GM21717 (cell line): ENCODE measurements around the gene ADPRH.
"Not testable (repeated sequence)": the region's sequence is repeated elsewhere in the genome, so short reads cannot be mapped to it uniquely, and the experiment has no call there.

Experiments
- ATAC-seq: cut with Tn5 transposase; IDR thresholded peaks from one replicate; pipeline ENCODE4 v1.9.1; 2021; ENCODE audit warnings: mild to moderate bottlenecking, moderate library complexity; ENCODE audit not compliant: unreplicated experiment

The ADPRH gene

GRCh38 chr3:119579366-119580066, at the start of gene ADPRH:
ADPRH (plus strand) TSS chr3:119579492; CDS start chr3:119582170, 2,678 bp downstream.
- ATAC-seq: peak; percentile 55

- ATAC-seq: no peak
These were observed 49.4 kb upstream of the ADPRH start for GRCh38 chr3:119529883-119530282.

GRCh38 chr3:119530456-119530855, 48.8 kb upstream of the ADPRH start:
- ATAC-seq: no peak

GRCh38 chr3:119531151-119531550, 48.1 kb upstream of the ADPRH start:
- no peak for ATAC-seq

- no peak for ATAC-seq
These were observed 45.0 kb upstream of the ADPRH start for GRCh38 chr3:119534296-119534695.

- ATAC-seq: no peak
These were observed 42.5 kb upstream of the ADPRH start for GRCh38 chr3:119536757-119537156.

- ATAC-seq: no peak
These were observed 40.5 kb upstream of the ADPRH start for GRCh38 chr3:119538772-119539171.

GRCh38 chr3:119541547-119541946, 37.7 kb upstream of the ADPRH start:
- ATAC-seq: no peak

- ATAC-seq: no peak
These were observed 37.0 kb upstream of the ADPRH start for GRCh38 chr3:119542168-119542767.

- no peak for ATAC-seq
These were observed 36.1 kb upstream of the ADPRH start for GRCh38 chr3:119543147-119543546.

- no peak for ATAC-seq
These were observed 32.1 kb upstream of the ADPRH start for GRCh38 chr3:119547227-119547626.

GRCh38 chr3:119548341-119548740, 31.0 kb upstream of the ADPRH start:
- no peak for ATAC-seq

GRCh38 chr3:119550192-119550910, 28.9 kb upstream of the ADPRH start:
- ATAC-seq: peak; percentile 42

GRCh38 chr3:119551598-119551997, 27.7 kb upstream of the ADPRH start:
- ATAC-seq: no peak

- ATAC-seq: not testable (repeated sequence)
These were observed 26.4 kb upstream of the ADPRH start for GRCh38 chr3:119552928-119553327.

GRCh38 chr3:119553823-119554415, 25.4 kb upstream of the ADPRH start:
- no peak for ATAC-seq

GRCh38 chr3:119555309-119555735, 24.0 kb upstream of the ADPRH start:
- no peak for ATAC-seq

- no peak for ATAC-seq
These were observed 23.4 kb upstream of the ADPRH start for GRCh38 chr3:119555929-119556328.

- no peak for ATAC-seq
These were observed 22.0 kb upstream of the ADPRH start for GRCh38 chr3:119557192-119557876.

- ATAC-seq: no peak
These were observed 21.4 kb upstream of the ADPRH start for GRCh38 chr3:119557877-119558269.
